ENCODE data around the gene ADAMTSL1. TPM values are rescaled to one million over a fixed set of nuclear protein-coding genes. Genes with fewer than 3 reads are reported as not detected.

Gene ADAMTSL1
- total RNA-seq, 1 experiment from 2014 or later, result not detected

DNA sequence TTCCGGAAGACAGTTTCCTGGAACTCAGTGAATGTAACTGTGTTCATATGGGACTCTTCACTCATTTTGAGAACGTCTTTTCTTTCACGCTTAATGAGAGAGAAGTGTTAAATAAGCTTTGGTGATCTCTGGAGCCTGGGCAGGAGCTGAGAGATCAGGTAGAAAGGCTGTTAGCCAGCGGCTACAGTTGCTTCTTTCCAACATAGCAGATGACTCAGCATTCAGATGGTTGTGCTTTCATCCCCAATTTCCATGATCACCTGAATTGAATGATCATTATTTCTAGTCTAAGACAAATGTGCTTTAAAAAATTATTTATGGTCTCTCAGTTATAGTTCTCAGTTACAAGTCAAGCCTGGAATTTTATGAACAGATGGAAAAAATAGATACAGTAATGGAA is 234.5 kb downstream of the ADAMTSL1 start:
- no peaks in the 10 kb centered on the region for H3K27me3 ChIP-seq (ENCODE audit: control insufficient read depth, insufficient read depth, low read length)
- intact Hi-C loops (cut with micrococcal nuclease; ENCODE audit: unreplicated experiment), result no loop called here
- H3K9me3 ChIP-seq (ENCODE audit: control insufficient read depth, insufficient read depth, low read depth, low read length), result no peaks in the 10 kb centered on the region
- POLR2A ChIA-PET, result no interaction called here
- BruUV-seq (replicated peaks), result no TSS peak
- no peaks in the 10 kb centered on the region for H3K4me1 ChIP-seq (ENCODE audit: control insufficient read depth, insufficient read depth, low read length)
- H3K27ac ChIP-seq (ENCODE audit: low read length), result no peak overlapping the region
- DNase-seq (ENCODE audit: low read depth, low spot score) (no peak), ATAC-seq (no peak)
- no peaks in the 10 kb centered on the region for H3K36me3 ChIP-seq (ENCODE audit: control insufficient read depth, insufficient read depth, low read length)
- TF ChIP-seq, protein P1, sequence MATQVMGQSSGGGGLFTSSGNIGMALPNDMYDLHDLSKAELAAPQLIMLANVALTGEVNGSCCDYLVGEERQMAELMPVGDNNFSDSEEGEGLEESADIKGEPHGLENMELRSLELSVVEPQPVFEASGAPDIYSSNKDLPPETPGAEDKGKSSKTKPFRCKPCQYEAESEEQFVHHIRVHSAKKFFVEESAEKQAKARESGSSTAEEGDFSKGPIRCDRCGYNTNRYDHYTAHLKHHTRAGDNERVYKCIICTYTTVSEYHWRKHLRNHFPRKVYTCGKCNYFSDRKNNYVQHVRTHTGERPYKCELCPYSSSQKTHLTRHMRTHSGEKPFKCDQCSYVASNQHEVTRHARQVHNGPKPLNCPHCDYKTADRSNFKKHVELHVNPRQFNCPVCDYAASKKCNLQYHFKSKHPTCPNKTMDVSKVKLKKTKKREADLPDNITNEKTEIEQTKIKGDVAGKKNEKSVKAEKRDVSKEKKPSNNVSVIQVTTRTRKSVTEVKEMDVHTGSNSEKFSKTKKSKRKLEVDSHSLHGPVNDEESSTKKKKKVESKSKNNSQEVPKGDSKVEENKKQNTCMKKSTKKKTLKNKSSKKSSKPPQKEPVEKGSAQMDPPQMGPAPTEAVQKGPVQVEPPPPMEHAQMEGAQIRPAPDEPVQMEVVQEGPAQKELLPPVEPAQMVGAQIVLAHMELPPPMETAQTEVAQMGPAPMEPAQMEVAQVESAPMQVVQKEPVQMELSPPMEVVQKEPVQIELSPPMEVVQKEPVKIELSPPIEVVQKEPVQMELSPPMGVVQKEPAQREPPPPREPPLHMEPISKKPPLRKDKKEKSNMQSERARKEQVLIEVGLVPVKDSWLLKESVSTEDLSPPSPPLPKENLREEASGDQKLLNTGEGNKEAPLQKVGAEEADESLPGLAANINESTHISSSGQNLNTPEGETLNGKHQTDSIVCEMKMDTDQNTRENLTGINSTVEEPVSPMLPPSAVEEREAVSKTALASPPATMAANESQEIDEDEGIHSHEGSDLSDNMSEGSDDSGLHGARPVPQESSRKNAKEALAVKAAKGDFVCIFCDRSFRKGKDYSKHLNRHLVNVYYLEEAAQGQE (IDR thresholded peaks at IDR 0.05; ENCODE audit: insufficient read depth in 1 of 2, low read depth in 2 of 2, low read length in 1 of 2), result no peak
- TF ChIP-seq TCF7L2 (IDR thresholded peaks at IDR 0.05; ENCODE audit: low read depth, low read length) (no peak), SIN3A (IDR thresholded peaks at IDR 0.05; ENCODE audit: borderline replicate concordance, insufficient read depth, low read depth, low read length) (no peak), POLR2AphosphoS5 (IDR thresholded peaks at IDR 0.05; ENCODE audit: low read depth, low read length) (no peak)
- TF ChIP-seq, protein P2, sequence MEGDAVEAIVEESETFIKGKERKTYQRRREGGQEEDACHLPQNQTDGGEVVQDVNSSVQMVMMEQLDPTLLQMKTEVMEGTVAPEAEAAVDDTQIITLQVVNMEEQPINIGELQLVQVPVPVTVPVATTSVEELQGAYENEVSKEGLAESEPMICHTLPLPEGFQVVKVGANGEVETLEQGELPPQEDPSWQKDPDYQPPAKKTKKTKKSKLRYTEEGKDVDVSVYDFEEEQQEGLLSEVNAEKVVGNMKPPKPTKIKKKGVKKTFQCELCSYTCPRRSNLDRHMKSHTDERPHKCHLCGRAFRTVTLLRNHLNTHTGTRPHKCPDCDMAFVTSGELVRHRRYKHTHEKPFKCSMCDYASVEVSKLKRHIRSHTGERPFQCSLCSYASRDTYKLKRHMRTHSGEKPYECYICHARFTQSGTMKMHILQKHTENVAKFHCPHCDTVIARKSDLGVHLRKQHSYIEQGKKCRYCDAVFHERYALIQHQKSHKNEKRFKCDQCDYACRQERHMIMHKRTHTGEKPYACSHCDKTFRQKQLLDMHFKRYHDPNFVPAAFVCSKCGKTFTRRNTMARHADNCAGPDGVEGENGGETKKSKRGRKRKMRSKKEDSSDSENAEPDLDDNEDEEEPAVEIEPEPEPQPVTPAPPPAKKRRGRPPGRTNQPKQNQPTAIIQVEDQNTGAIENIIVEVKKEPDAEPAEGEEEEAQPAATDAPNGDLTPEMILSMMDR (IDR thresholded peaks at IDR 0.05), result no peak
- in situ Hi-C loops (cut with HindIII; ENCODE audit: low pct_unique_long_range_greater_than_20kb, low sequenced_read_pairs), result no loop called here
- H3K4me3 ChIP-seq (ENCODE audit: low read depth in 2 of 2, low read length in 2 of 2), result no peak overlapping the region
- CTCF ChIA-PET, result no interaction called here

DNA sequence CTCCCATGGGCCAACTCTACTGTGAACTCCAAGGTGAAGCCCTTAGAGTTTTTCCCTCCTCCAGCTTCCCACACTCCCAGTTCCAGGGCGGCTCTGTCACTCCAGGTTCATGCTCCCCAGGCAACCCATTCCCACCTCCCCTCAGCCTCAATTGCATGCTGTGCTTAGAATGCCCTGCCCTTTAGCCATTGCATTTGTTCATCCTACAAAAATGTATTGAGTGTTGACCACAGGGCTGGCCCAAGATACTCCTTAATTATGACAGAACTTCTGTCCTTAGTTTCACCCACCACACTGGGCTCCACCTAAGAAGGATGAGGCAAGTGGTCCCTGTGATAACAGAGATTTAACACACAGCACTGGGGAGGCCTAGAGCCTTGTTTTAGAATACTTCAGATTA is 236.1 kb downstream of the ADAMTSL1 start:
- Histone ChIP-seq H3K27ac (ENCODE audit: low read length) (no peak overlapping the region), H3K4me3 (ENCODE audit: low read depth in 2 of 2, low read length in 2 of 2) (no peak overlapping the region), H3K9me3 (ENCODE audit: control insufficient read depth, insufficient read depth, low read depth, low read length) (no peaks in the 10 kb centered on the region), H3K36me3 (ENCODE audit: control insufficient read depth, insufficient read depth, low read length) (no peaks in the 10 kb centered on the region), H3K4me1 (ENCODE audit: control insufficient read depth, insufficient read depth, low read length) (no peaks in the 10 kb centered on the region), H3K27me3 (ENCODE audit: control insufficient read depth, insufficient read depth, low read length) (no peaks in the 10 kb centered on the region)
- ChIA-PET POLR2A (no interaction called here), CTCF (no interaction called here)
- ATAC-seq, result no peak
- intact Hi-C loops (cut with micrococcal nuclease; ENCODE audit: unreplicated experiment), result no loop called here
- BruUV-seq (replicated peaks), result no TSS peak
- DNase-seq (ENCODE audit: low read depth, low spot score), result no peak
- TF ChIP-seq, protein P1 (IDR thresholded peaks at IDR 0.05; ENCODE audit: insufficient read depth in 1 of 2, low read depth in 2 of 2, low read length in 1 of 2), result no peak
- TF ChIP-seq, protein P2 (IDR thresholded peaks at IDR 0.05), result no peak
- no peak for TF ChIP-seq TCF7L2 (IDR thresholded peaks at IDR 0.05; ENCODE audit: low read depth, low read length)
- no peak for TF ChIP-seq SIN3A (IDR thresholded peaks at IDR 0.05; ENCODE audit: borderline replicate concordance, insufficient read depth, low read depth, low read length)
- no peak for TF ChIP-seq POLR2AphosphoS5 (IDR thresholded peaks at IDR 0.05; ENCODE audit: low read depth, low read length)
- in situ Hi-C loops (cut with HindIII; ENCODE audit: low pct_unique_long_range_greater_than_20kb, low sequenced_read_pairs), result no loop called here

Data from Panc1 (cell line).